ENCODE measurements around the gene MAGT1.
"Not testable (repeated sequence)": the region's sequence is repeated elsewhere in the genome, so short reads cannot be mapped to it uniquely, and the experiment has no call there.

DNA sequence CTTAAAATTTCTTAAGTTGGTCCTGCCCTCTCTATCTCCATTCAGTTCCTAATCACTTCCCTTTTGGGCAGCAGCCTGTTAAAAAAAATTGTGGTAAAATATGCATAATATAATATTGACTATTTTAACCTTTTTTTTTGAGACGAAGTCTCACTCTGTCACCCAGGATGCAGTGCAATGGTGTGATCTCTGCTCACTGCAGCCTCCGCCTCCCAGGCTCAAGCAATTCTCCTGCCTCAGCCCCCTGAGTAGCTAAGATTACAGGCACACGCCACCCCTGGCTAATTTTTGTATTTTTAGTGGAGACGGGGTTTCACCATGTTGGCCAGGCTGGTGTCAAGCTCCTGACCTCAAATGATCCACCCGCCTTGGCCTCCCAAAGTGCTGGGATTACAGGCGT is 24.1 kb upstream of the MAGT1 start:
- TF ChIP-seq, protein P1, sequence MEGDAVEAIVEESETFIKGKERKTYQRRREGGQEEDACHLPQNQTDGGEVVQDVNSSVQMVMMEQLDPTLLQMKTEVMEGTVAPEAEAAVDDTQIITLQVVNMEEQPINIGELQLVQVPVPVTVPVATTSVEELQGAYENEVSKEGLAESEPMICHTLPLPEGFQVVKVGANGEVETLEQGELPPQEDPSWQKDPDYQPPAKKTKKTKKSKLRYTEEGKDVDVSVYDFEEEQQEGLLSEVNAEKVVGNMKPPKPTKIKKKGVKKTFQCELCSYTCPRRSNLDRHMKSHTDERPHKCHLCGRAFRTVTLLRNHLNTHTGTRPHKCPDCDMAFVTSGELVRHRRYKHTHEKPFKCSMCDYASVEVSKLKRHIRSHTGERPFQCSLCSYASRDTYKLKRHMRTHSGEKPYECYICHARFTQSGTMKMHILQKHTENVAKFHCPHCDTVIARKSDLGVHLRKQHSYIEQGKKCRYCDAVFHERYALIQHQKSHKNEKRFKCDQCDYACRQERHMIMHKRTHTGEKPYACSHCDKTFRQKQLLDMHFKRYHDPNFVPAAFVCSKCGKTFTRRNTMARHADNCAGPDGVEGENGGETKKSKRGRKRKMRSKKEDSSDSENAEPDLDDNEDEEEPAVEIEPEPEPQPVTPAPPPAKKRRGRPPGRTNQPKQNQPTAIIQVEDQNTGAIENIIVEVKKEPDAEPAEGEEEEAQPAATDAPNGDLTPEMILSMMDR (conservative IDR thresholded peaks at IDR 0.05), result not testable (repeated sequence)
- not testable (repeated sequence) for TF ChIP-seq ZFX (IDR thresholded peaks at IDR 0.05)
